Ectodermal cell (in vitro differentiated cells): ENCODE data around the gene SLC28A3.

Experiments
- H3K27ac ChIP-seq: 2 replicates; pipeline ENCODE4 v1.7.0; 2013; ENCODE audit warnings: mild to moderate bottlenecking, low read depth, low read length; ENCODE audit not compliant: insufficient read depth, poor library complexity, severe bottlenecking
- H3K27me3 ChIP-seq: 2 replicates; pipeline ENCODE4 v1.7.0; 2013; ENCODE audit warnings: mild to moderate bottlenecking, low read length; ENCODE audit not compliant: insufficient read depth, control insufficient read depth, poor library complexity, severe bottlenecking
- H3K36me3 ChIP-seq: one replicate; pipeline ENCODE4 v1.7.0; 2013; ENCODE audit warnings: low read length; ENCODE audit not compliant: control insufficient read depth, insufficient read depth
- H3K4me1 ChIP-seq: one replicate; pipeline ENCODE4 v1.7.0; 2013; ENCODE audit warnings: low read length; ENCODE audit not compliant: control insufficient read depth, insufficient read depth
- H3K4me3 ChIP-seq: 2 replicates; pipeline ENCODE4 v1.7.0; 2013; ENCODE audit warnings: low read depth, low read length, control low read depth; ENCODE audit not compliant: insufficient read depth
- H3K9me3 ChIP-seq: 2 replicates; pipeline ENCODE4 v1.7.0; 2013; ENCODE audit warnings: mild to moderate bottlenecking, low read length, moderate library complexity; ENCODE audit not compliant: control insufficient read depth
- WGBS, 2 experiments: methylation state at CpG; one replicate each; pipeline ENCODE4 v1.1.7; 2013; ENCODE audit warnings: missing lambda C conversion rate in 2 of 2; 5-methylcytosine and 5-hydroxymethylcytosine counted together

SLC28A3 gene

GRCh38 chr9:84305497-84306131, 34.9 kb downstream of the SLC28A3 start:
- Histone ChIP-seq H3K27me3 (no peaks in the 10 kb centered on the region), H3K27ac (no peak overlapping the region), H3K4me3 (no peak overlapping the region), H3K9me3 (no peaks in the 10 kb centered on the region), H3K4me1 (no peaks in the 10 kb centered on the region), H3K36me3 (no peaks in the 10 kb centered on the region)
- WGBS, 2 experiments: 75% methylated on average over 5 of the region's 5 CpGs

GRCh38 chr9:84304166-84304565, 36.4 kb downstream of the SLC28A3 start:
- no peaks in the 10 kb centered on the region for H3K27me3 ChIP-seq
- no peaks in the 10 kb centered on the region for H3K36me3 ChIP-seq
- H3K27ac ChIP-seq: no peak overlapping the region
- no peaks in the 10 kb centered on the region for H3K9me3 ChIP-seq
- no peaks in the 10 kb centered on the region for H3K4me1 ChIP-seq
- WGBS, 2 experiments: 60% methylated on average over 1 of the region's 1 CpG; no CpG with 5 or more reads in 1 of the 2 experiments
- H3K4me3 ChIP-seq: no peak overlapping the region

GRCh38 chr9:84303061-84303460, 37.5 kb downstream of the SLC28A3 start:
- WGBS, 2 experiments: 91 to 98% methylated on average over 4 of the region's 4 CpGs
- Histone ChIP-seq H3K4me3 (no peak overlapping the region), H3K4me1 (no peaks in the 10 kb centered on the region), H3K36me3 (no peaks in the 10 kb centered on the region), H3K27me3 (no peaks in the 10 kb centered on the region), H3K9me3 (no peaks in the 10 kb centered on the region), H3K27ac (no peak overlapping the region)

- Histone ChIP-seq H3K4me1 (no peaks in the 10 kb centered on the region), H3K27me3 (no peaks in the 10 kb centered on the region), H3K27ac (no peak overlapping the region), H3K36me3 (no peaks in the 10 kb centered on the region), H3K9me3 (no peaks in the 10 kb centered on the region), H3K4me3 (no peak overlapping the region)
- 98 to 100% methylated on average over 3 of the region's 3 CpGs for WGBS, 2 experiments
Observed at GRCh38 chr9:84301851-84302250, 38.7 kb downstream of the SLC28A3 start.

- Histone ChIP-seq H3K27me3 (no peaks in the 10 kb centered on the region), H3K4me3 (no peak overlapping the region), H3K9me3 (no peaks in the 10 kb centered on the region), H3K4me1 (no peaks in the 10 kb centered on the region), H3K27ac (no peak overlapping the region), H3K36me3 (no peaks in the 10 kb centered on the region)
- WGBS, 2 experiments: 75 to 77% methylated on average over 5 of the region's 5 CpGs
Observed at GRCh38 chr9:84300271-84300670, 40.3 kb downstream of the SLC28A3 start.

- Histone ChIP-seq H3K27me3 (no peaks in the 10 kb centered on the region), H3K27ac (no peak overlapping the region), H3K36me3 (no peaks in the 10 kb centered on the region), H3K4me1 (no peaks in the 10 kb centered on the region), H3K9me3 (no peaks in the 10 kb centered on the region), H3K4me3 (no peak overlapping the region)
- WGBS, 2 experiments: 94 to 98% methylated on average over 4 of the region's 4 CpGs
Observed at GRCh38 chr9:84297162-84297821, 43.3 kb downstream of the SLC28A3 start.

GRCh38 chr9:84296146-84296843, 44.3 kb downstream of the SLC28A3 start:
- WGBS, 2 experiments: 74 to 76% methylated on average over 6 to 7 of the region's 7 CpGs
- no peak overlapping the region for H3K27ac ChIP-seq

GRCh38 chr9:84294241-84294950, 46.2 kb downstream of the SLC28A3 start:
- 88 to 93% methylated on average over 5 of the region's 5 CpGs for WGBS, 2 experiments
- Histone ChIP-seq H3K9me3 (no peaks in the 10 kb centered on the region), H3K27me3 (no peaks in the 10 kb centered on the region), H3K27ac (no peak overlapping the region), H3K4me3 (no peak overlapping the region), H3K36me3 (no peaks in the 10 kb centered on the region), H3K4me1 (no peaks in the 10 kb centered on the region)

More at GRCh38 chr9:84296146-84296843, 44.3 kb downstream of the SLC28A3 start:
- Histone ChIP-seq H3K9me3 (no peaks in the 10 kb centered on the region), H3K36me3 (no peaks in the 10 kb centered on the region), H3K27me3 (no peaks in the 10 kb centered on the region), H3K4me1 (no peaks in the 10 kb centered on the region), H3K4me3 (no peak overlapping the region)

- H3K4me1 ChIP-seq: no peaks in the 10 kb centered on the region
- H3K9me3 ChIP-seq: no peaks in the 10 kb centered on the region
- 91 to 97% methylated on average over 4 of the region's 4 CpGs for WGBS, 2 experiments
- no peaks in the 10 kb centered on the region for H3K27me3 ChIP-seq
- H3K27ac ChIP-seq: no peak overlapping the region
- no peaks in the 10 kb centered on the region for H3K36me3 ChIP-seq
- no peak overlapping the region for H3K4me3 ChIP-seq
Observed at GRCh38 chr9:84293001-84293798, 47.4 kb downstream of the SLC28A3 start.
